ENCODE results near the gene STX8.

STX8 gene

DNA sequence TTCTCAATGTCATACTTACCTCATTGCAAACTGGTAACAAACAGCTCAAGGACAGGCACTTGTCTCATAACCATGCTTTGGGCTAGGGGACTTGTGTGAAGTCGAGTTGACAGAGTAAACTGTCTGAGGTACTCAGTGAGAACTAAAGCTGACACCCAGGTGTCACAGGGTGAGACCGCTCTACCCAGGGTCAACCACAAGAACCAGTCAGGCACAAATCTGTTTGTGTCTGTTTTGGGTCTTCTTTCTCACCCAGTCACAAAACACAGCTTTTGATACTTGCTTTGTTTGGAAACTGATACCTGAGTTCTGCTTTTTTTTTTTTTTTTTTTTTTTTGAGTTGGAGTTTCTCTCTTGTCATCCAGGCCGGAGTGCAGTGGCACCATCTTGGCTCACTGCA is 161.1 kb downstream of the STX8 start:
- TF ChIP-seq, protein P1, sequence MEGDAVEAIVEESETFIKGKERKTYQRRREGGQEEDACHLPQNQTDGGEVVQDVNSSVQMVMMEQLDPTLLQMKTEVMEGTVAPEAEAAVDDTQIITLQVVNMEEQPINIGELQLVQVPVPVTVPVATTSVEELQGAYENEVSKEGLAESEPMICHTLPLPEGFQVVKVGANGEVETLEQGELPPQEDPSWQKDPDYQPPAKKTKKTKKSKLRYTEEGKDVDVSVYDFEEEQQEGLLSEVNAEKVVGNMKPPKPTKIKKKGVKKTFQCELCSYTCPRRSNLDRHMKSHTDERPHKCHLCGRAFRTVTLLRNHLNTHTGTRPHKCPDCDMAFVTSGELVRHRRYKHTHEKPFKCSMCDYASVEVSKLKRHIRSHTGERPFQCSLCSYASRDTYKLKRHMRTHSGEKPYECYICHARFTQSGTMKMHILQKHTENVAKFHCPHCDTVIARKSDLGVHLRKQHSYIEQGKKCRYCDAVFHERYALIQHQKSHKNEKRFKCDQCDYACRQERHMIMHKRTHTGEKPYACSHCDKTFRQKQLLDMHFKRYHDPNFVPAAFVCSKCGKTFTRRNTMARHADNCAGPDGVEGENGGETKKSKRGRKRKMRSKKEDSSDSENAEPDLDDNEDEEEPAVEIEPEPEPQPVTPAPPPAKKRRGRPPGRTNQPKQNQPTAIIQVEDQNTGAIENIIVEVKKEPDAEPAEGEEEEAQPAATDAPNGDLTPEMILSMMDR (IDR thresholded peaks at IDR 0.05; ENCODE audit: borderline replicate concordance, control extremely low read depth, extremely low read depth, insufficient read depth, missing control alignments): no peak
- DNase-seq (ENCODE audit: low spot score): peak; percentile 64
- in situ Hi-C loops (cut with MboI; ENCODE audit: low sequenced_read_pairs, unreplicated experiment): no loop called here

DNA sequence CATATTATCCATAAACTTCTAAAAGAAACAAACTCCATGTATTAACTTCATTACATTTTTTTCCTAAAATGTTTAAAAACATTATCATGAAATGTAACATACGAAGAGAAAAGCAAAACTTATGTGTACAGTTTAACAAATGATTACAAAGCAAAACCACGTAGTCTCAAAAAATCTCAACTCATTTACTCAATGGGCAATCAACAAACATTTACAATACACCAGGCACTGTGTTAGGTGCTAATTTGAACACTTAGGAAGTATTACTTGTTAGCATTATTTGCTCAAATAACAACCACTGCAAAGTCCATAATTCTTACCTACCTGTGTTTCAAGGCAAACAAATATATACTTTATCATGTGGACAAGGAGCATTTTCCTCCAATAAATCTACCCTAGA is 164.9 kb downstream of the STX8 start:
- in situ Hi-C loops (cut with MboI; ENCODE audit: low sequenced_read_pairs, unreplicated experiment): no loop called here
- TF ChIP-seq, protein P1 (IDR thresholded peaks at IDR 0.05; ENCODE audit: borderline replicate concordance, control extremely low read depth, extremely low read depth, insufficient read depth, missing control alignments): no peak
- DNase-seq (ENCODE audit: low spot score): no peak

DNA sequence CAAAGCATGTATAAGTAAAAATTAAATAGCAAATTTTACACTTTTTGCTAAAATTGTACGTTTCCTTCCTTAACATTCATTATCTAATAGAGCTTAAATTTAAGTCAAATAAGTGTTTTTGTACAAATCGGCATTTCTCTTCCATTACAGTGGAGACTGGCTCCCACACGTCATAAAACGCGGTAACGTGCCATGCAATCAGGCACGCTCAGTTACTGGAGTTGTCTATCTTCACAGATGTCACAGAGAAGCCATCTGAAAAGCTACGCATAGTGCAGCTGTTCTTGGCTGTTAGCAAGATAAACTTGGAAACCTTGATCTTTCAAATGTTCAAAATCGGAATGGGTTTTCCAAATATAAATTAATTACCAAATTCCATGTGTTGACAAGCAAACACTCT is 165.3 kb downstream of the STX8 start:
- TF ChIP-seq, protein P1 (IDR thresholded peaks at IDR 0.05; ENCODE audit: borderline replicate concordance, control extremely low read depth, extremely low read depth, insufficient read depth, missing control alignments): no peak
- no peak for DNase-seq (ENCODE audit: low spot score)
- in situ Hi-C loops (cut with MboI; ENCODE audit: low sequenced_read_pairs, unreplicated experiment): no loop called here

DNA sequence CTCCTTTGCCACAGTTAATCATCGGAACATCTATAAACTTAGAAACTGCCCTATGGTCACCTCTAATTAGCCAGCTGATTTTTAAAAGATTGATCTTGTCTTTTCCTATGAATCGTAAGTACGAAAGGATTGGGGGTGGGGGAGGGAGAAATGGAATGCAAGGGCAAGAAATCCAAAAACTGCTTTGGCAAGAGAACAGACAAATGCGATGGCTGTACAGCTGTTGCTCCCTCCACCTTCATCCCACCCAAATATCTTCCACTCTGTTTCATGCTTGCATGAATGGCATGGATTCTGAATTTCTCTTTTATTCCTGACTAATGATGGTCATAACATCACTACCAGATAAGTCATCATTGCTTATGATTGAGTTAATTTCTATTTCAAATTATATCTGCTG is 165.7 kb downstream of the STX8 start:
- in situ Hi-C loops (cut with MboI; ENCODE audit: low sequenced_read_pairs, unreplicated experiment): loop anchor here (10.0 kb wide), 1 partner anchor 105 kb away; no protein-coding TSS in a partner anchor
- TF ChIP-seq, protein P1 (IDR thresholded peaks at IDR 0.05; ENCODE audit: borderline replicate concordance, control extremely low read depth, extremely low read depth, insufficient read depth, missing control alignments): no peak
- DNase-seq (ENCODE audit: low spot score): no peak

DNA sequence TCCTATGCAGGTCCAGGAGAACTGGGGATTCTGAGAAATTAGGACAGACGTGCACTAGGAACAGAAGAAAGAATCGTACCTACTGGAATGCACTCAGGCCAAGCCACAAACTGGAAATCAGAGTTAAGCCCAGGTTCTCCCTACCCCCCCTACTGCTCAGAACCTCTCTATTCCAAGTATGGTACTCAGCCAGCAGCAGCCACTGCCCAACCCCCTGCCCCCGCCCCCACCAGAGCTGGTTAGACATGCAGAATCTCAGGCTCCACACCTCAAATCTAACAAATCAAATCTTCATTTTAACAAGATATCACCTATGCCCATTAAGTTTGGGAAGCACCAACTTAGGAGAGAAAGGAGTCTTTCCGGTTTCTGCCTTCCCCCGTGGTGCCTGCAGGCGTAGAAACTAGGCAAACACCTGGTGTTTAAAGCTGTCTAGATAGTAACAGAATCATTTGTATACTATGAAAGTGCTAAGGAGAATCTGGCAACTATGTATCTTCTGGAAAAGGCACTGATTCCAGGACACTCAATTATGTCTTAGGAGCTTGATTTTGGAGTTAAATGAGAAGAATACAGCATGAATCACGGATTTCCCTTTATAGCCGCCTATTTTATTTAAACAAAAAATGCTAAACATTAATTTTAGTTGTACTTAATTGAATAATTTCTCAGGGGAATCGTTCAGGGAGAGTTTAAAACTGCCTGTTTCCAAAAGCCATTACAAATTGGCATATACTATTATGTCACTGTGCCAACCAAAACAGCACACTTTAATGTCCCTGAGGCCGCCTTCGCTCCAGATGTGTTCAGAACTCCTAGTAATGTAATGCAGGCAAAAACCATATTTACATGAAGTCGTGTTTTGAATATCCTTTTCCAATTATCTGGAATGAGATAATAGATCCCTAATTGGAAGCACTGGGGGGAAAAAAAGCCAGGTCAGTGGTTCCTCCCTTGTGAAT is 166.5 kb downstream of the STX8 start:
- DNase-seq (ENCODE audit: low spot score): no peak
- in situ Hi-C loops (cut with MboI; ENCODE audit: low sequenced_read_pairs, unreplicated experiment): loop anchor here (10.0 kb wide), 1 partner anchor 106 kb away; no protein-coding TSS in a partner anchor

DNA sequence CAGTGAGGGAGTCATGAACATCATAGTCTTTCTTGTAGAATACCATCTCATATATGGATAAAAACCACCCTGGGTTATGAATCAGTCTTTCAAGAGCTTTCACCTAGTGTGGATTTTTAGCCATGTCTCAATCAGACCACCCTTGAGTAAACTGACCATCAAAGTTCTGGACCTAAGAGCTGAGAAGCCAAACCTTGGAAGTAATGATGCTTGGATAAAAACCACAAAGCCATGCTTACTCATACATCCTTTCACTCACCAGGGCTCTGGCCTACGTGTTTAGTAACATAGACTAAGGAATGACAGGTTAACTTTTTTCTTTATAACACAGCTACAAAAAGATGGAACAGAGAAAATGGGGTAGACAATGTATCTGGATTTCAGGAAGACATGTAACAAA is 167.2 kb downstream of the STX8 start:
- TF ChIP-seq, protein P1 (IDR thresholded peaks at IDR 0.05; ENCODE audit: borderline replicate concordance, control extremely low read depth, extremely low read depth, insufficient read depth, missing control alignments): no peak
- DNase-seq (ENCODE audit: low spot score): no peak
- in situ Hi-C loops (cut with MboI; ENCODE audit: low sequenced_read_pairs, unreplicated experiment): loop anchor here (10.0 kb wide), 1 partner anchor 106 kb away; no protein-coding TSS in a partner anchor

More for the DNA sequence above, 166.5 kb downstream of the STX8 start:
- TF ChIP-seq, protein P1 (IDR thresholded peaks at IDR 0.05; ENCODE audit: borderline replicate concordance, control extremely low read depth, extremely low read depth, insufficient read depth, missing control alignments): no peak
